SK-N-SH treated with all-trans-retinoic acid at 6 μM for 48 hours (cell line): ENCODE results near the gene TYK2.

Experiments used
- ATAC-seq: fragments of 200-7000 bp; cut with Tn5 transposase; 3 replicates; pipeline ENCODE4 v1.9.1; 2020; ENCODE audit warnings: mild to moderate bottlenecking, moderate library complexity
- ARNTL ChIP-seq: fragments of 450-650 bp; formaldehyde crosslinking; IDR thresholded peaks from 2 replicates; pipeline ENCODE4 v1.5.0; 2020; ENCODE audit warnings: low read depth, mild to moderate bottlenecking, moderate library complexity, borderline replicate concordance
- BACH2 ChIP-seq: fragments of 250-450 bp; sonication (Bioruptor Pico); IDR thresholded peaks from 2 replicates; pipeline ENCODE4 v1.9.0; 2021; ENCODE audit warnings: mild to moderate bottlenecking, borderline replicate concordance
- CSDC2 ChIP-seq: fragments of 250-450 bp; sonication (Bioruptor Pico); IDR thresholded peaks from 2 replicates; pipeline ENCODE4 v1.5.0; 2020; ENCODE audit warnings: mild to moderate bottlenecking, moderate library complexity
- ESRRG ChIP-seq: fragments of 250-450 bp; sonication (Bioruptor Pico); IDR thresholded peaks from 2 replicates; pipeline ENCODE4 v1.6.1; 2021; ENCODE audit warnings: mild to moderate bottlenecking
- GLIS3 ChIP-seq: fragments of 250-450 bp; sonication (Bioruptor Pico); IDR thresholded peaks from 2 replicates; pipeline ENCODE4 v1.5.0; 2020; ENCODE audit warnings: mild to moderate bottlenecking, moderate library complexity
- ISL1 ChIP-seq: fragments of 250-450 bp; sonication (Bioruptor Pico); IDR thresholded peaks from 2 replicates; pipeline ENCODE4 v2.1.2; 2022; ENCODE audit warnings: mild to moderate bottlenecking, moderate library complexity
- OSR1 ChIP-seq: fragments of 250-450 bp; sonication (Bioruptor Pico); IDR thresholded peaks from 2 replicates; pipeline ENCODE4 v1.8.0; 2022; ENCODE audit warnings: moderate library complexity, mild to moderate bottlenecking, inconsistent platforms
- PPARA ChIP-seq: fragments of 250-450 bp; sonication (Bioruptor Pico); IDR thresholded peaks from 2 replicates; pipeline ENCODE4 v1.5.0; 2020; ENCODE audit warnings: mild to moderate bottlenecking, borderline replicate concordance
- RARB ChIP-seq: fragments of 250-450 bp; sonication (Bioruptor Pico); IDR thresholded peaks from 2 replicates; pipeline ENCODE4 v1.8.0; 2021; ENCODE audit warnings: mild to moderate bottlenecking, moderate library complexity
- TCF4 ChIP-seq: fragments of 250-450 bp; sonication (Bioruptor Pico); IDR thresholded peaks from 2 replicates; pipeline ENCODE4 v1.8.0; 2021; ENCODE audit warnings: mild to moderate bottlenecking, moderate library complexity, borderline replicate concordance
- TOX ChIP-seq: fragments of 250-450 bp; sonication (Bioruptor Pico); IDR thresholded peaks from 2 replicates; pipeline ENCODE4 v1.8.0; 2021; ENCODE audit warnings: mild to moderate bottlenecking, moderate library complexity, borderline replicate concordance
- ZC3H10 ChIP-seq: fragments of 250-450 bp; sonication (Bioruptor Pico); IDR thresholded peaks from 2 replicates; pipeline ENCODE4 v1.5.1; 2021; ENCODE audit warnings: mild to moderate bottlenecking, moderate library complexity
- ZFP3 ChIP-seq: fragments of 250-450 bp; sonication (Bioruptor Pico); IDR thresholded peaks from 2 replicates; pipeline ENCODE4 v1.5.0; 2020; ENCODE audit warnings: mild to moderate bottlenecking, moderate library complexity
- ZFP30 ChIP-seq: fragments of 450-650 bp; formaldehyde crosslinking; IDR thresholded peaks from 2 replicates; pipeline ENCODE4 v1.5.0; 2022; ENCODE audit warnings: mild to moderate bottlenecking, moderate library complexity
- ZNF565 ChIP-seq: fragments of 450-650 bp; formaldehyde crosslinking; conservative IDR thresholded peaks from 2 replicates; pipeline ENCODE4 v1.5.0; 2020; ENCODE audit warnings: low read depth, mild to moderate bottlenecking, moderate library complexity
- ZNF70 ChIP-seq: fragments of 450-650 bp; formaldehyde crosslinking; IDR thresholded peaks from 2 replicates; pipeline ENCODE4 v1.5.0; 2020; ENCODE audit warnings: mild to moderate bottlenecking, moderate library complexity
- ZNF8 ChIP-seq: fragments of 450-650 bp; formaldehyde crosslinking; IDR thresholded peaks from 2 replicates; pipeline ENCODE4 v1.5.0; 2020; ENCODE audit warnings: mild to moderate bottlenecking, moderate library complexity
- TF ChIP-seq, protein P1 (sequence below): fragments of 250-450 bp; sonication (Bioruptor Pico); IDR thresholded peaks from 2 replicates; pipeline ENCODE4 v1.8.0; 2021; ENCODE audit warnings: low read depth, mild to moderate bottlenecking, moderate library complexity, borderline replicate concordance
- TF ChIP-seq, protein P2 (sequence below): fragments of 250-450 bp; sonication (Bioruptor Pico); IDR thresholded peaks from 2 replicates; pipeline ENCODE4 v1.5.1; 2021; ENCODE audit warnings: mild to moderate bottlenecking, moderate library complexity
- TF ChIP-seq, protein P3 (sequence below): fragments of 250-450 bp; sonication (Bioruptor Pico); IDR thresholded peaks from 2 replicates; pipeline ENCODE4 v1.8.0; 2020; ENCODE audit warnings: mild to moderate bottlenecking, moderate library complexity, borderline replicate concordance
- TF ChIP-seq, protein P4 (sequence below): fragments of 250-450 bp; sonication (Bioruptor Pico); IDR thresholded peaks from 2 replicates; pipeline ENCODE4 v1.5.0; 2020; ENCODE audit warnings: mild to moderate bottlenecking, moderate library complexity
- TF ChIP-seq, protein P5 (sequence below): fragments of 250-450 bp; sonication (Bioruptor Pico); IDR thresholded peaks from 2 replicates; pipeline ENCODE4 v1.5.1; 2020; ENCODE audit warnings: low read depth, mild to moderate bottlenecking, moderate library complexity

TYK2 gene

DNA sequence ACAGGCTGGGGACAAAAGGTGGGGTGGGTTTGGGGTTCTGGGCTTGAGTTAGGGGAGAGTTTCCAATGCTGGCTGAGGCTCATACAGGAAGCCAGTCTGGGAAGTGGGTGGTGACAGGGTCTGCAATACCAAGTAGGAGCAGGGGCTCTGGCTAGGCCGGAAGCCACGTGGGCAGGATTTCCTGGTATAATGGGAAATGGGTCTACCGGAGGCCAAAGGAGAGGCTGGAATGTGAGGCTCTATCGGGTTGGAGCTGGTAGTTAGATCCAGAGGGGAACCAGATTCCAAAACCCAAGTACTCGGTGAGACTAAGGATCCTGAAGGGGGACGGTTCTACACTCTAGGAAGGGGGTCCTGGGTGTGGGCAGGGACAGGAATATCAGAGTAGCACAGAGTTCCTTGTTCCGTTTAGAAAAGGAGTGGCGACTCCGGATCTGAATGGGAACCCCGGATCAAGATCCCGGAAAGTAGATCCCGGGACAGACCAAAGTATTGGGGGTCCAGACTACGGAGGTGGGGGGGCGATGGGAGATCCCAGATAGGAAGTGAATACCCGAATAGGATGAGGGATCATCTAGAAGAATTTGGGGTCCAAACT lies 22.2 kb upstream of the TYK2 start:
- no peak for TF ChIP-seq OSR1 (CRISPR knock-in tag)
- no peak for TF ChIP-seq CSDC2 (CRISPR knock-in tag)
- TF ChIP-seq TOX (CRISPR knock-in tag), result no peak
- TF ChIP-seq, protein P1, sequence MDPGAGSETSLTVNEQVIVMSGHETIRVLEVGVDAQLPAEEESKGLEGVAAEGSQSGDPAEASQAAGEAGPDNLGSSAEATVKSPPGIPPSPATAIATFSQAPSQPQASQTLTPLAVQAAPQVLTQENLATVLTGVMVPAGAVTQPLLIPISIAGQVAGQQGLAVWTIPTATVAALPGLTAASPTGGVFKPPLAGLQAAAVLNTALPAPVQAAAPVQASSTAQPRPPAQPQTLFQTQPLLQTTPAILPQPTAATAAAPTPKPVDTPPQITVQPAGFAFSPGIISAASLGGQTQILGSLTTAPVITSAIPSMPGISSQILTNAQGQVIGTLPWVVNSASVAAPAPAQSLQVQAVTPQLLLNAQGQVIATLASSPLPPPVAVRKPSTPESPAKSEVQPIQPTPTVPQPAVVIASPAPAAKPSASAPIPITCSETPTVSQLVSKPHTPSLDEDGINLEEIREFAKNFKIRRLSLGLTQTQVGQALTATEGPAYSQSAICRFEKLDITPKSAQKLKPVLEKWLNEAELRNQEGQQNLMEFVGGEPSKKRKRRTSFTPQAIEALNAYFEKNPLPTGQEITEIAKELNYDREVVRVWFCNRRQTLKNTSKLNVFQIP (CRISPR knock-in tag), result no peak
- TF ChIP-seq ZC3H10 (CRISPR knock-in tag), result no peak
- TF ChIP-seq ESRRG (CRISPR knock-in tag), result no peak
- TF ChIP-seq ARNTL (CRISPR knock-in tag), result no peak
- TF ChIP-seq ZFP30 (CRISPR knock-in tag), result no peak
- no peak for TF ChIP-seq PPARA (CRISPR knock-in tag)
- TF ChIP-seq, protein P2, sequence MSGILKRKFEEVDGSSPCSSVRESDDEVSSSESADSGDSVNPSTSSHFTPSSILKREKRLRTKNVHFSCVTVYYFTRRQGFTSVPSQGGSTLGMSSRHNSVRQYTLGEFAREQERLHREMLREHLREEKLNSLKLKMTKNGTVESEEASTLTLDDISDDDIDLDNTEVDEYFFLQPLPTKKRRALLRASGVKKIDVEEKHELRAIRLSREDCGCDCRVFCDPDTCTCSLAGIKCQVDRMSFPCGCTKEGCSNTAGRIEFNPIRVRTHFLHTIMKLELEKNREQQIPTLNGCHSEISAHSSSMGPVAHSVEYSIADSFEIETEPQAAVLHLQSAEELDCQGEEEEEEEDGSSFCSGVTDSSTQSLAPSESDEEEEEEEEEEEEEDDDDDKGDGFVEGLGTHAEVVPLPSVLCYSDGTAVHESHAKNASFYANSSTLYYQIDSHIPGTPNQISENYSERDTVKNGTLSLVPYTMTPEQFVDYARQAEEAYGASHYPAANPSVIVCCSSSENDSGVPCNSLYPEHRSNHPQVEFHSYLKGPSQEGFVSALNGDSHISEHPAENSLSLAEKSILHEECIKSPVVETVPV (CRISPR knock-in tag), result no peak
- TF ChIP-seq ZNF8, result no peak
- TF ChIP-seq, protein P3, sequence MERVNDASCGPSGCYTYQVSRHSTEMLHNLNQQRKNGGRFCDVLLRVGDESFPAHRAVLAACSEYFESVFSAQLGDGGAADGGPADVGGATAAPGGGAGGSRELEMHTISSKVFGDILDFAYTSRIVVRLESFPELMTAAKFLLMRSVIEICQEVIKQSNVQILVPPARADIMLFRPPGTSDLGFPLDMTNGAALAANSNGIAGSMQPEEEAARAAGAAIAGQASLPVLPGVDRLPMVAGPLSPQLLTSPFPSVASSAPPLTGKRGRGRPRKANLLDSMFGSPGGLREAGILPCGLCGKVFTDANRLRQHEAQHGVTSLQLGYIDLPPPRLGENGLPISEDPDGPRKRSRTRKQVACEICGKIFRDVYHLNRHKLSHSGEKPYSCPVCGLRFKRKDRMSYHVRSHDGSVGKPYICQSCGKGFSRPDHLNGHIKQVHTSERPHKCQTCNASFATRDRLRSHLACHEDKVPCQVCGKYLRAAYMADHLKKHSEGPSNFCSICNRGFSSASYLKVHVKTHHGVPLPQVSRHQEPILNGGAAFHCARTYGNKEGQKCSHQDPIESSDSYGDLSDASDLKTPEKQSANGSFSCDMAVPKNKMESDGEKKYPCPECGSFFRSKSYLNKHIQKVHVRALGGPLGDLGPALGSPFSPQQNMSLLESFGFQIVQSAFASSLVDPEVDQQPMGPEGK (CRISPR knock-in tag), result no peak
- TF ChIP-seq RARB (CRISPR knock-in tag), result no peak
- no peak for TF ChIP-seq ISL1 (CRISPR knock-in tag)
- no peak for TF ChIP-seq BACH2
- TF ChIP-seq GLIS3, result no peak
- no peak for TF ChIP-seq ZNF565 (CRISPR knock-in tag)
- no peak for TF ChIP-seq TCF4 (CRISPR knock-in tag)
- TF ChIP-seq, protein P4, sequence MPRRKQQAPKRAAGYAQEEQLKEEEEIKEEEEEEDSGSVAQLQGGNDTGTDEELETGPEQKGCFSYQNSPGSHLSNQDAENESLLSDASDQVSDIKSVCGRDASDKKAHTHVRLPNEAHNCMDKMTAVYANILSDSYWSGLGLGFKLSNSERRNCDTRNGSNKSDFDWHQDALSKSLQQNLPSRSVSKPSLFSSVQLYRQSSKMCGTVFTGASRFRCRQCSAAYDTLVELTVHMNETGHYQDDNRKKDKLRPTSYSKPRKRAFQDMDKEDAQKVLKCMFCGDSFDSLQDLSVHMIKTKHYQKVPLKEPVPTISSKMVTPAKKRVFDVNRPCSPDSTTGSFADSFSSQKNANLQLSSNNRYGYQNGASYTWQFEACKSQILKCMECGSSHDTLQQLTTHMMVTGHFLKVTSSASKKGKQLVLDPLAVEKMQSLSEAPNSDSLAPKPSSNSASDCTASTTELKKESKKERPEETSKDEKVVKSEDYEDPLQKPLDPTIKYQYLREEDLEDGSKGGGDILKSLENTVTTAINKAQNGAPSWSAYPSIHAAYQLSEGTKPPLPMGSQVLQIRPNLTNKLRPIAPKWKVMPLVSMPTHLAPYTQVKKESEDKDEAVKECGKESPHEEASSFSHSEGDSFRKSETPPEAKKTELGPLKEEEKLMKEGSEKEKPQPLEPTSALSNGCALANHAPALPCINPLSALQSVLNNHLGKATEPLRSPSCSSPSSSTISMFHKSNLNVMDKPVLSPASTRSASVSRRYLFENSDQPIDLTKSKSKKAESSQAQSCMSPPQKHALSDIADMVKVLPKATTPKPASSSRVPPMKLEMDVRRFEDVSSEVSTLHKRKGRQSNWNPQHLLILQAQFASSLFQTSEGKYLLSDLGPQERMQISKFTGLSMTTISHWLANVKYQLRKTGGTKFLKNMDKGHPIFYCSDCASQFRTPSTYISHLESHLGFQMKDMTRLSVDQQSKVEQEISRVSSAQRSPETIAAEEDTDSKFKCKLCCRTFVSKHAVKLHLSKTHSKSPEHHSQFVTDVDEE, result no peak
- no peak for TF ChIP-seq ZFP3 (CRISPR knock-in tag)
- no peak for ATAC-seq

DNA sequence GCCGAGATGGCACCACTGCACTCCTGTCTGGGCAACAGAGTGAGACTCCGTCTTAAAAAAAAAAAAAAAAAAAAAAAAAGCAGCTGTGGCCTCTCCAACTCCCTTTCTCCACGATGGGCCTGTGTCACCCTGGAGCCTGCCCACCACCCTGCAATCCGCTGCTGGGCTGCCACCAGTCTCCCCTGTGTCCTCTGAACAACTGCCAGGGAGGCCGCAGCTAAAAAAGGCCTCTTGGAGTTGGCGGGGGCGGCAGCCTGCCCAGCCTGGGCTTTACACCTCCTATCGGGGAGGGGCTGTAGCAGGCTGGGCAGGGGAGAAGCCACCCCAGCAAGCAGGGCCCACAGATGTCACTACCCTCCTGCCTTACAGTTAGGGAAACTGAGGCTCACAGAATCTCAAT lies 19.5 kb upstream of the TYK2 start:
- no peak for ATAC-seq
- TF ChIP-seq, protein P1 (CRISPR knock-in tag), result no peak
- TF ChIP-seq, protein P4, result no peak
- TF ChIP-seq PPARA (CRISPR knock-in tag) (no peak), CSDC2 (CRISPR knock-in tag) (no peak), ZNF565 (CRISPR knock-in tag) (no peak), ZNF70 (CRISPR knock-in tag) (no peak), BACH2 (no peak), ISL1 (CRISPR knock-in tag) (no peak), ARNTL (CRISPR knock-in tag) (no peak), OSR1 (CRISPR knock-in tag) (no peak)
- TF ChIP-seq, protein P2 (CRISPR knock-in tag), result no peak
- TF ChIP-seq, protein P5, sequence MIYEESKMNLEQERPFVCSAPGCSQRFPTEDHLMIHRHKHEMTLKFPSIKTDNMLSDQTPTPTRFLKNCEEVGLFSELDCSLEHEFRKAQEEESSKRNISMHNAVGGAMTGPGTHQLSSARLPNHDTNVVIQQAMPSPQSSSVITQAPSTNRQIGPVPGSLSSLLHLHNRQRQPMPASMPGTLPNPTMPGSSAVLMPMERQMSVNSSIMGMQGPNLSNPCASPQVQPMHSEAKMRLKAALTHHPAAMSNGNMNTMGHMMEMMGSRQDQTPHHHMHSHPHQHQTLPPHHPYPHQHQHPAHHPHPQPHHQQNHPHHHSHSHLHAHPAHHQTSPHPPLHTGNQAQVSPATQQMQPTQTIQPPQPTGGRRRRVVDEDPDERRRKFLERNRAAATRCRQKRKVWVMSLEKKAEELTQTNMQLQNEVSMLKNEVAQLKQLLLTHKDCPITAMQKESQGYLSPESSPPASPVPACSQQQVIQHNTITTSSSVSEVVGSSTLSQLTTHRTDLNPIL (CRISPR knock-in tag), result no peak
